ENCODE results near the gene GLS. TPM values are rescaled to one million over a fixed set of nuclear protein-coding genes. Genes with fewer than 3 reads are reported as not detected.

The GLS gene
- total RNA-seq, 1 donor from 2014 or later: 178 TPM

DNA sequence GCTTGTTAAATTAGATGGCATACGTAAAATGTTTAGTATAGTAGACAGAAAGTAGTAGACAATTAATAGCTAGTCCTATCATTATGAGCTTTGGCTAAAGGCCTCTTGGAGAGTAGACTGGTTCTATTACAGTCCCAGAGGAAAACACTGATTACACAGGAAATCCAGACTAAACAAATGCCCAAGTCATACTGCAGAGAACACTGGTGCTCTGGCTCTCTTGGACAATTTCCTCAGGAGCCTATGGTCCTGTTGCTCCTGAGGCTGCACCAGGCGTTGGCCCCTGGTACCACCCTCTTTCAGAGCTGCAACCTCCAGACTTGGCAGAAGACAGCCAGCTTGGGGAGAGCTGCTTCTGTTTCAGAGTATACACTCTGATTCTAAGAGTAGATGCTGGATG is 91.6 kb downstream of the GLS start:
- Mint-ChIP-seq H3K27ac (ENCODE audit: unreplicated experiment) (no peak overlapping the region), H3K4me3 (ENCODE audit: unreplicated experiment) (no peak overlapping the region), H3K27me3 (ENCODE audit: unreplicated experiment) (no peaks in the 10 kb centered on the region), H3K36me3 (ENCODE audit: unreplicated experiment) (peaks cover 60% of the 10 kb centered on the region), H3K9me3 (ENCODE audit: unreplicated experiment) (no peaks in the 10 kb centered on the region), H3K4me1 (ENCODE audit: unreplicated experiment) (no peaks in the 10 kb centered on the region)
- TF ChIP-seq, protein P1, sequence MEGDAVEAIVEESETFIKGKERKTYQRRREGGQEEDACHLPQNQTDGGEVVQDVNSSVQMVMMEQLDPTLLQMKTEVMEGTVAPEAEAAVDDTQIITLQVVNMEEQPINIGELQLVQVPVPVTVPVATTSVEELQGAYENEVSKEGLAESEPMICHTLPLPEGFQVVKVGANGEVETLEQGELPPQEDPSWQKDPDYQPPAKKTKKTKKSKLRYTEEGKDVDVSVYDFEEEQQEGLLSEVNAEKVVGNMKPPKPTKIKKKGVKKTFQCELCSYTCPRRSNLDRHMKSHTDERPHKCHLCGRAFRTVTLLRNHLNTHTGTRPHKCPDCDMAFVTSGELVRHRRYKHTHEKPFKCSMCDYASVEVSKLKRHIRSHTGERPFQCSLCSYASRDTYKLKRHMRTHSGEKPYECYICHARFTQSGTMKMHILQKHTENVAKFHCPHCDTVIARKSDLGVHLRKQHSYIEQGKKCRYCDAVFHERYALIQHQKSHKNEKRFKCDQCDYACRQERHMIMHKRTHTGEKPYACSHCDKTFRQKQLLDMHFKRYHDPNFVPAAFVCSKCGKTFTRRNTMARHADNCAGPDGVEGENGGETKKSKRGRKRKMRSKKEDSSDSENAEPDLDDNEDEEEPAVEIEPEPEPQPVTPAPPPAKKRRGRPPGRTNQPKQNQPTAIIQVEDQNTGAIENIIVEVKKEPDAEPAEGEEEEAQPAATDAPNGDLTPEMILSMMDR (IDR thresholded peaks at IDR 0.05): no peak
- DNase-seq (ENCODE audit: extremely low spot score, unreplicated experiment): no peak

DNA sequence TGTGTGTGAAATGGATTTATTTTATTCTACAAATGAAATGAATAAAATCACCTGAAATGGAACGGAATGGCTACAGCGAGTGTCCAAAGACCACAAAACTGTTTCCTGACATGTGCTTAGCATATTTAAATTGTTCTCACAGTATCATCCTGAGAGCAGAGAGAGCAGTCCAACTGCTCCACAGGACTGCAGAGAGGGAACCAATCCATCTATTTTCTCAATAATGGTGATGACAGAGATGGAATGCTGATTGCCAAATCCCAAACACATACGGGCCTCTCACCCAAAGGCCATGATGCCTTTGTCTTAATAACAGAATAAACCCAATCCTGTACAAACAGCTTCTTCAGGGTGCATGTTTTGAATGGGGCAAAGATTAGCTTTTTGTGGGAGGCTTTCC is 92.2 kb downstream of the GLS start:
- Mint-ChIP-seq H3K36me3 (ENCODE audit: unreplicated experiment) (peaks cover 65% of the 10 kb centered on the region), H3K4me1 (ENCODE audit: unreplicated experiment) (peaks cover 1% of the 10 kb centered on the region), H3K27ac (ENCODE audit: unreplicated experiment) (no peak overlapping the region), H3K9me3 (ENCODE audit: unreplicated experiment) (no peaks in the 10 kb centered on the region), H3K27me3 (ENCODE audit: unreplicated experiment) (no peaks in the 10 kb centered on the region), H3K4me3 (ENCODE audit: unreplicated experiment) (no peak overlapping the region)
- TF ChIP-seq, protein P1 (IDR thresholded peaks at IDR 0.05): no peak
- DNase-seq (ENCODE audit: extremely low spot score, unreplicated experiment): no peak

DNA sequence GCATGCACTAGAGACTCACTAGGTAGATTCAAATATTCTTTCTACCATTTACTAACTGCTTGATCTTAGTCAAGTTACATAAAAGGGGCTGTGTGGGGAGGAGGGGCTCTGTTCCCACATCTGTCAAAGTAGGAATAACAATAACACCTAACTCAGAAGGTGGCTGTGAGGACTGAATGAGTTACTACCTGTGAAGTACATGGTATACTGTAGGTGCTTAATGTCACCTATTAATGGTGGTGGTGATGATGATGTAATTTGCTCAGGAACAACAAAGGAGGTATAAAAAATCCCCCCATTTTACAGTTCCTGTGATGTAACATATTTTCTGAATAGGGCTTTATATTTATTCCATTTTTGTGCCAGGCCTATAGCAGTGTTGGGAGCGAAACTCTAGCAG is 92.6 kb downstream of the GLS start:
- TF ChIP-seq, protein P1 (IDR thresholded peaks at IDR 0.05): no peak
- Mint-ChIP-seq H3K27me3 (ENCODE audit: unreplicated experiment) (no peaks in the 10 kb centered on the region), H3K4me1 (ENCODE audit: unreplicated experiment) (peaks cover 2% of the 10 kb centered on the region), H3K4me3 (ENCODE audit: unreplicated experiment) (no peak overlapping the region), H3K9me3 (ENCODE audit: unreplicated experiment) (no peaks in the 10 kb centered on the region), H3K36me3 (ENCODE audit: unreplicated experiment) (peaks cover 66% of the 10 kb centered on the region), H3K27ac (ENCODE audit: unreplicated experiment) (no peak overlapping the region)
- DNase-seq (ENCODE audit: extremely low spot score, unreplicated experiment): no peak

DNA sequence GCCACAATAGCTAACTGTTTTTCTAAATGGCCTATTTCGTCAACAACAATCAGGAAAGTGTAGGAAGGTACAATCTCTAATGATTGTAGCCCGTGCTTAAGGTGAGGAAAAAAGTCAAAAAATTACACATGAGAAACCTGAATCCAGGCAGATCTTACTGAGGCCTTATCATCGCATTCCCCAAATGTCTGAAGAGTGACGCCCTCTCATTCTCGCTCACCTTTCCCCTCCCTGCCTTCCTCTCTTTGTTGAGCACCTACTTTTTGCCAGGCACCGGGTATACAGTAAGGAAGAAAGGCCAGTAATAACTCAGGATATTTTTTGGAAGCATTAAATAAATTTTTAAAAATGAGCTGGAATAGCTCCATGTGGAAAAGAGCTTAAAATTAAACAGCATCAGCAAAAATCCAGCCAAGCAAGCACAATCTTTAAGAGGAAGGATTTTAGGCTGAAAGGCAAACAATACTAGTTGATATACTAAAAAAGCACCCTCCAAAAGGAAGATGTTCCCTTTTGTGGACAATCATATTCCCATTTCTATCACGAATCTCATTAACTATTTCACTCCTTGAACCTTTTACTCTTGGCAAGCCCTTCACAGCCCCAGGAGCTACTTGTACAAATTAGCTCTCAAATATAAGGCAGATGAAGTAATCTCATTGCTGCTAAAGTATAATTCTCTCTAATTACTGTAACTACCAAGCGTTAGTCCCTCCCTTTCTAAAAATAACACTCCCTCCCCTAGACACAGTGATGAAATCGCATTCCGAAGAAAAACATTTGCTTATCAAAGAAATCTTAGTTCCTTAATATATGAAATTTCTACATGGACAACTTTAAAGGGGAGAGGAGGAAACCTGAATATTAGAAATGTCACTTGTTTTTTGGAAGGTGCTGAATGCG is 93.4 kb downstream of the GLS start:
- TF ChIP-seq, protein P1 (IDR thresholded peaks at IDR 0.05): no peak
- Mint-ChIP-seq H3K27me3 (ENCODE audit: unreplicated experiment) (no peaks in the 10 kb centered on the region), H3K36me3 (ENCODE audit: unreplicated experiment) (peaks cover 73% of the 10 kb centered on the region), H3K27ac (ENCODE audit: unreplicated experiment) (no peak overlapping the region), H3K9me3 (ENCODE audit: unreplicated experiment) (no peaks in the 10 kb centered on the region), H3K4me1 (ENCODE audit: unreplicated experiment) (peaks cover 2% of the 10 kb centered on the region), H3K4me3 (ENCODE audit: unreplicated experiment) (no peak overlapping the region)
- DNase-seq (ENCODE audit: extremely low spot score, unreplicated experiment): no peak

DNA sequence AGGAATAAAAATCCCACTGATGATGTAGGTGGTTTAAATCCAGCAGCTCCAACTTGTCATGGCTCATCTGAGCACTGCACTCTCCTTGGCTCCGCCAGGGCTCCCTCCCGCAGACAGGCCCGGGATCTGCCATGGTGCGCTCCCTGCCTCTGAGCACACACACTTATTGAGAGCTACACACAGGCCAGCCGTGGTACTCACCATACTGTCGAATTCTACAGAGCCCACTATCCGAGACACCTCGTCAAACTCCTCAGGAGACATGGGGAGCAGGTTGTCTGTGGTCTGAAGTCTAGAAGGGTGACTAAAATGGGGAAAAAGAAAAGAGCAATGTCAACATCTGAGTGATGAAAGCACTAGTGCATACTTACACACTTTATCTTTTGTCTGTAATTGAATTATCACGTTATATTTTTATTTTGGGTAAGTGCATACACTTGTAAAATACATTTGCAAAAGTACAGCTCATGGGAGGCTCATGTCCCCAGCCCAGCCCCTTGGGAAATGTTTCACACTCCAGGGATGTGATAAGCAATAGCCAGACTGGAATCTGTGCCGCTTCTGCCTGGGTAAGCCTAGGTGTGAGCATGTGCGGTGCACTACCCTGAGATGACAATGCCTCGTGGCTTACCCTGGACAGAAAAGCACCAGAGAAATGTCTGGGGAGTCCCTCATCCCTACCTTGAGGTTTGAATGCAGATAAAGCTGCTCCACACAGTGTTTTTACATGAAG is 94.2 kb downstream of the GLS start:
- H3K36me3 Mint-ChIP-seq (ENCODE audit: unreplicated experiment): peaks cover 73% of the 10 kb centered on the region
- H3K9me3 Mint-ChIP-seq (ENCODE audit: unreplicated experiment): no peaks in the 10 kb centered on the region
- peaks cover 8% of the 10 kb centered on the region for H3K4me1 Mint-ChIP-seq (ENCODE audit: unreplicated experiment)
- H3K27me3 Mint-ChIP-seq (ENCODE audit: unreplicated experiment): no peaks in the 10 kb centered on the region
- H3K4me3 Mint-ChIP-seq (ENCODE audit: unreplicated experiment): no peak overlapping the region
- no peak for DNase-seq (ENCODE audit: extremely low spot score, unreplicated experiment)
- TF ChIP-seq, protein P1 (IDR thresholded peaks at IDR 0.05): no peak
- no peak overlapping the region for H3K27ac Mint-ChIP-seq (ENCODE audit: unreplicated experiment)

Data from osteocyte (in vitro differentiated cells).